Type B pancreatic cell (in vitro differentiated cells): ENCODE measurements around the gene SPATA20. TPM values are rescaled to one million over a fixed set of nuclear protein-coding genes. Genes with fewer than 3 reads are reported as not detected.

Source experiments
- DNase-seq: peaks from one replicate; pipeline ENCODE4 v3.0.0; 2021; ENCODE audit warnings: mixed read lengths; ENCODE audit not compliant: unreplicated experiment; ENCODE audit errors: extremely low spot score
- H3K27ac Mint-ChIP-seq: 2 replicates; pipeline ENCODE4 v1.8.0; 2021; ENCODE audit warnings: mild to moderate bottlenecking, mixed read lengths
- H3K27me3 Mint-ChIP-seq: 2 replicates; pipeline ENCODE4 v1.8.0; 2021; ENCODE audit warnings: mixed read lengths
- H3K36me3 Mint-ChIP-seq: 2 replicates; pipeline ENCODE4 v1.8.0; 2021; ENCODE audit warnings: mixed read lengths
- H3K4me1 Mint-ChIP-seq: one replicate; pipeline ENCODE4 v1.8.0; 2021; ENCODE audit warnings: mixed read lengths; ENCODE audit not compliant: unreplicated experiment
- H3K4me3 Mint-ChIP-seq: 2 replicates; pipeline ENCODE4 v1.8.0; 2021; ENCODE audit warnings: mild to moderate bottlenecking, mixed read lengths
- H3K9me3 Mint-ChIP-seq: 2 replicates; pipeline ENCODE4 v1.8.0; 2021; ENCODE audit warnings: mixed read lengths
- CTCF ChIP-seq: fragments of 200-600 bp; sonication (generic); conservative IDR thresholded peaks from 2 replicates; pipeline ENCODE4 v1.5.0; 2021; ENCODE audit warnings: antibody characterized with exemption, mild to moderate bottlenecking
- total RNA-seq: library from RNA; stranded (reverse); gene quantifications from 2 replicates; pipeline ENCODE4 v1.2.1, GENCODE V29; 2021; ENCODE audit warnings: low replicate concordance

SPATA20 gene
- total RNA-seq, 1 donor from 2014 or later = 51.3 TPM

- no peaks in the 10 kb centered on the region for H3K9me3 Mint-ChIP-seq
- H3K4me1 Mint-ChIP-seq = peaks cover 25% of the 10 kb centered on the region
- no peak overlapping the region for H3K27ac Mint-ChIP-seq
- no peak for DNase-seq
- no peak overlapping the region for H3K4me3 Mint-ChIP-seq
- H3K36me3 Mint-ChIP-seq = no peaks in the 10 kb centered on the region
- TF ChIP-seq CTCF = no peak
- peaks cover 2% of the 10 kb centered on the region for H3K27me3 Mint-ChIP-seq
These were observed 46.3 kb downstream of the SPATA20 start for GRCh38 chr17:50593321-50593720.

- no peaks in the 10 kb centered on the region for H3K36me3 Mint-ChIP-seq
- TF ChIP-seq CTCF = no peak
- no peak overlapping the region for H3K27ac Mint-ChIP-seq
- H3K4me3 Mint-ChIP-seq = no peak overlapping the region
- H3K9me3 Mint-ChIP-seq = no peaks in the 10 kb centered on the region
- no peak for DNase-seq
- H3K4me1 Mint-ChIP-seq = peaks cover 19% of the 10 kb centered on the region
- H3K27me3 Mint-ChIP-seq = peaks cover 2% of the 10 kb centered on the region
These were observed 47.3 kb downstream of the SPATA20 start for GRCh38 chr17:50594128-50594823.

- Mint-ChIP-seq H3K27ac (no peak overlapping the region), H3K4me1 (peaks cover 14% of the 10 kb centered on the region), H3K36me3 (no peaks in the 10 kb centered on the region), H3K9me3 (no peaks in the 10 kb centered on the region), H3K27me3 (peaks cover 2% of the 10 kb centered on the region), H3K4me3 (no peak overlapping the region)
- DNase-seq = no peak
- no peak for TF ChIP-seq CTCF
These were observed 47.9 kb downstream of the SPATA20 start for GRCh38 chr17:50594892-50595291.

GRCh38 chr17:50596191-50597037 lies 49.4 kb downstream of the SPATA20 start:
- DNase-seq = no peak
- Mint-ChIP-seq H3K27me3 (peaks cover 2% of the 10 kb centered on the region), H3K27ac (no peak overlapping the region), H3K9me3 (no peaks in the 10 kb centered on the region), H3K4me3 (no peak overlapping the region), H3K4me1 (peaks cover 14% of the 10 kb centered on the region), H3K36me3 (no peaks in the 10 kb centered on the region)
- TF ChIP-seq CTCF = peak; percentile 63

- H3K27me3 Mint-ChIP-seq = peaks cover 12% of the 10 kb centered on the region
- H3K9me3 Mint-ChIP-seq = no peaks in the 10 kb centered on the region
- peaks cover 22% of the 10 kb centered on the region for H3K4me1 Mint-ChIP-seq
- no peak overlapping the region for H3K27ac Mint-ChIP-seq
- DNase-seq = no peak
- no peak overlapping the region for H3K4me3 Mint-ChIP-seq
- no peaks in the 10 kb centered on the region for H3K36me3 Mint-ChIP-seq
- TF ChIP-seq CTCF = no peak
These were observed 51.5 kb downstream of the SPATA20 start for GRCh38 chr17:50598487-50598886.
